Rectal smooth muscle tissue (tissue), 1 donor: ENCODE results near the gene PNPLA6.

ENCODE experiments used
- H3K27ac ChIP-seq: one replicate; pipeline ENCODE4 v1.7.0; 2013; ENCODE audit warnings: low read depth, low read length, inconsistent platforms
- H3K27me3 ChIP-seq: one replicate; pipeline ENCODE4 v1.7.0; 2013; ENCODE audit warnings: low read length; ENCODE audit not compliant: control insufficient read depth, insufficient read depth
- H3K36me3 ChIP-seq: one replicate; pipeline ENCODE4 v1.7.0; 2013; ENCODE audit warnings: low read length; ENCODE audit not compliant: control insufficient read depth, insufficient read depth
- H3K4me1 ChIP-seq: one replicate; pipeline ENCODE4 v1.7.0; 2013; ENCODE audit warnings: low read length; ENCODE audit not compliant: control insufficient read depth, insufficient read depth
- H3K4me3 ChIP-seq: one replicate; pipeline ENCODE4 v1.7.0; 2013; ENCODE audit warnings: low read length
- H3K9ac ChIP-seq: one replicate; pipeline ENCODE4 v1.7.0; 2013; ENCODE audit warnings: low read length

PNPLA6 gene

DNA sequence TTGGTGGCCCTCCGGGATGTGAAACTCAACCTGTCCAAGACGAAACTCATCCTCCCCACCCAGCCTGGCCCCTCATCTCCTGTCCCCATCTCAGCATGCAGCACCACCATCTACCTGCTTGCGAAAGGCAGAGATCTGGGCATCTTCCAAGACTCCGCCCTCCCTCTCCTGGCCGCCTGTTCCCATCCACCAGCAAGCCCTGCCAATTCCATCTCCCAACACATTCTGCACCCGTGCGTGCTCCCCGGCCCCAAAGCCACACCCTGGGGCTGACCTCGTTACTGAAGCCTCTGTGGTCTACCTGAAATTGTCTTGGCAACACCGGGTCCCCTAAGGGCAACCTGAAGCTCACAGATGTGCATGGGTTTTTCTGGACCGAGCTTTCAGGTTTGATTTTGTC is 46.9 kb downstream of the PNPLA6 start:
- H3K27ac ChIP-seq: no peak overlapping the region
- no peaks in the 10 kb centered on the region for H3K27me3 ChIP-seq
- no peaks in the 10 kb centered on the region for H3K4me1 ChIP-seq
- no peaks in the 10 kb centered on the region for H3K36me3 ChIP-seq
- no peak overlapping the region for H3K4me3 ChIP-seq
- H3K9ac ChIP-seq: no peak overlapping the region

DNA sequence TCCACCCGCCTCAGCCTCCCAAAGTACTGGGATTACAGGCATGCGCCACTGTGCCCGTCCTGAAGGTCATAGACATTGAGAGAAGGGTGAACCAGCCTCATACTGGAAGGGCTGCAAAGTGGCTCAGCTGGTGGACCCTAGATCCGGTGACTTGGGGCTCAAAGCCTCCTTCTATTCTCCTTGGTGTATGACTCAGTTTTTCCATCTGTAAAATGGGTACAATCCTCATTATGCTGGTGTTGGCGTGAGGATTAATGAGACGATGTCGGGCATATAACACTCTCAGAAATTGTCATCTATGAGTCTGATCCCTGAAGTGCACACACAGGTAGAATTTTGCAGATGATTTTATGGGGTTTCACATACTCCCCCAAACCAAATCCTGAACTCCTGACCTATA is 54.3 kb downstream of the PNPLA6 start:
- no peak overlapping the region for H3K4me3 ChIP-seq
- H3K27ac ChIP-seq: no peak overlapping the region
- H3K9ac ChIP-seq: no peak overlapping the region
- no peaks in the 10 kb centered on the region for H3K36me3 ChIP-seq
- H3K27me3 ChIP-seq: peaks cover 2% of the 10 kb centered on the region
- no peaks in the 10 kb centered on the region for H3K4me1 ChIP-seq

DNA sequence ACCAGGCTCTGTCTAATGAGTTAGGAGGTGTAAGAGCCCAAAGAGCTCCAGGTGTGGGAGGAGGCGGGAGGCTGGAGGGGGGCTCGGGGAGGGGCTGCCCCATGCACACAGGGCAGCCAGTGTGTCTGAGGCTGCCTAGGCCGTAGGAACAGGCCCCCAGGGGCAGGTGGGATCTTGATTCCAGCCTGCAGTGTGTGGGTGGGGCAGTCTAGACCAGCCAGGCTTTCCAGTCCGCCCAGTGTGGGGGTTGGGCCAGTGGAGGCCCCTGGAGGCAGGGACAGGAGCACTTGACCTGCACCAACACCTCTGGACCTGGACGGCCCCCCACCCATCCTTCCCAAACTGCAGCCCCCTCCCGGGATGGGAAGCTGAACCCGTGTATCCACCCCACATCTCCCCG is 54.7 kb downstream of the PNPLA6 start:
- Histone ChIP-seq H3K4me1 (no peaks in the 10 kb centered on the region), H3K27ac (no peak overlapping the region), H3K36me3 (no peaks in the 10 kb centered on the region), H3K27me3 (peaks cover 3% of the 10 kb centered on the region), H3K4me3 (no peak overlapping the region), H3K9ac (no peak overlapping the region)

DNA sequence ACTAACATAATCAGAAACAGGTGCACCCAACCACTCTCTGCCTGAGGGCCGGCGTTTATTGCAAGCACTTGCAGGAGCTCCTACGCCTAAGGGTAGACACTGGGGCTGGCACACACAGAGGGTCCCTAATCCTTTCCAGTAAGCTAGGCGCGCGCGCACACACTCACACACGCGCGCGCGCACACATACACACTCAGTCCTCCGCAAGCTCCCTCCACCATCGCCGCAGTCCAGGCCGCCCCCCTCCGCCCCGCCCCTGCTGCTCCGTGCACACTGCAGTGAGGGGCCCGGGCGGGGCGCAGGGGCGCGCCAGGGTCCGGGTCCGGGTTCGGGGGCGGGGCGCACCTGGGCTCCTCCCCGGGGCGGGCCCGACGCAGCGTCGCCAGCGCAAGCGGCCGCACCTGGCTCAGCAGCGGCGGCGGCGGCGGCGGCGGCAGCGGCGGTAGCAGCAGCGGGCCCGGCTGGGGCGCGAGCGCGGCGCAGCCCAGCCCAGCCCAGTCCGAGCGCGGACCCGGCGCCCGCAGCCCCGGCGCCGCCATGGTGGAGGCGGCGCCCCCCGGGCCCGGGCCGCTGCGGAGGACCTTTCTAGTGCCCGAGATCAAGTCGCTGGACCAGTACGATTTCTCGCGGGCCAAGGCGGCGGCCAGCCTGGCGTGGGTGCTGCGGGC is 60.1 kb downstream of the PNPLA6 start, which contains the start of gene CAMSAP3:
CAMSAP3 (plus strand) TSS at position 398 of the 668 bp plus-strand sequence; CDS start at position 538, 140 bp downstream.
- no peak within 1 kb of the TSS for H3K9ac ChIP-seq
- H3K36me3 ChIP-seq: no peaks in the 10 kb centered on the region
- peaks cover 15% of the 10 kb centered on the region for H3K27me3 ChIP-seq
- H3K4me3 ChIP-seq: peak within 1 kb of the TSS; percentile 59
- H3K27ac ChIP-seq: no peak within 1 kb of the TSS
- no peaks in the 10 kb centered on the region for H3K4me1 ChIP-seq

DNA sequence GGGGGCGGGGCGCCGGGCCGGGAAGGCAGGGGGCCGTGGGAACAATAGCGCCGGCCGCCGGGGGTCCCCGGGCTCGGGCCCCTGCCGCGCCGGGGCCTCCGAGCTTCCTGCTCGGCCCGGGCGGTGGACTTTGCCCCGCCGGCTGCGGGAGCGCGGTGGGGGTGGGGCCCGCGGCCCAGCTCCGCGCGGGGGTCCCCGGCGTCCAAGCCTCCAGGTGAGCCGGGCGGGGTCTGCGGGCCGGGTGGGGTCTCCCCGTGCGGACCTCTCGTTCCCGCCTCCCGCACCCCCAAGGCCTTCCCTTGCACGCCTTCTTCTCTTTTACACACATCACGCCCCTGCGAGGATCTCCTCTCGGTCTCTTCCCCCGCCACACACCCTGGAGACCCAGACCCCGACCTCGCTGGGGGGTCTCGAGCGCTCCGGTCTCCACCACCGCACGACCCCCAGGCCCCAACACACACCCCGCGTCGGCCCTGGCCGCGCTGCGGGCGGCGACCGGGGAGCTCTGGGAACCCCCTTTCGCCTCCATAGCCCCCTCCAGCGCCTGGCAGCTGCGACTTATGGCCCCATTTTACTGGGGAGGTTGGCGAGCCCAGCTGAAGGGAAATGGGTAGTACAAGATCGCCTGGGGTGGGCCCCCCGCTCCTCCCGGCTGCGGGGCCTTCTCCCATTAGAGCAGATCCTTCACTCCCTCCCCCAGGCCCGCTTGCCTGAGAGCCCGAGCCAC is 60.9 kb downstream of the PNPLA6 start:
- Histone ChIP-seq H3K27ac (no peak overlapping the region), H3K4me3 (peak overlapping the region; percentile 59), H3K27me3 (peaks cover 15% of the 10 kb centered on the region), H3K9ac (no peak overlapping the region), H3K4me1 (no peaks in the 10 kb centered on the region), H3K36me3 (no peaks in the 10 kb centered on the region)

DNA sequence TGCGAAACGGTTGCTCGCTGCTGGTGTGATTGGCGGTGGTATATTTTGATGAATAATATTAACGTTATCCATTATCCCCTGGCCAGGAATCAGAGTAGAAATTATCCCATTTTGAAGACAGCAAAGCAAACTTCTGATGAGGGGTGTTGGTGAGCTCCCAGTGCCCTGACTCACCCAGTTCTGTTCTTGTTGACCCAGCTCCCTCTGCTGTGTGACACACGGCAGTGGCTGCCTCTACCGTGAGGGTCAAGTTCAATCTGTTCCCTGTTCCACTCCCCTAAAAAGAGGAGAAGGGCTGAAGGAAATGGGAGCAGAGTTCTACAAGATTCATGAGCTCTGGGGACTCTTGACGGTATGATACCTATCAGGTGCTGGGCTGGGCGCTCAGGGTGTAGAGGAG is 62.2 kb downstream of the PNPLA6 start:
- Histone ChIP-seq H3K27me3 (peaks cover 15% of the 10 kb centered on the region), H3K4me1 (no peaks in the 10 kb centered on the region), H3K9ac (no peak overlapping the region), H3K36me3 (no peaks in the 10 kb centered on the region), H3K4me3 (no peak overlapping the region), H3K27ac (no peak overlapping the region)

DNA sequence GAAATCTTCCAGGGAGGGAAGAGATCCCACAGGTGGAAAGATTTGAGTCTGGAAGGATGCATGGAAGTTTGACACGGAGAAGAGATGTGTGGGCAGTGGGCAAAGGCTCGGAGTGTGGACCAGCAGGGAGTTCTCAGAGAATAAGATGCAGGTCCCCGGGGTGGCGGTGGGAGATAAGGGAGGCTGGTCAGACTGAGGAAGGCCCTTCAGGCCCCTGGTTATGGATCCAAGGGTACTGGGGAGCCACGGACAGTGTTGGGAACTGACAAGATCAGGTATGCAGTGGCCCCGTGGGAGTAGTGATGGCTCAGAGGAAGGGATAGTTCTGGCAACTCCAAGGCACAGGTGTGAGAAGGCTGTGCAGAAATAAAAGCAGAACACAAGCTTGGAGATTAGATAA is 62.7 kb downstream of the PNPLA6 start:
- Histone ChIP-seq H3K27ac (no peak overlapping the region), H3K36me3 (no peaks in the 10 kb centered on the region), H3K9ac (no peak overlapping the region), H3K27me3 (peaks cover 15% of the 10 kb centered on the region), H3K4me3 (no peak overlapping the region), H3K4me1 (no peaks in the 10 kb centered on the region)

DNA sequence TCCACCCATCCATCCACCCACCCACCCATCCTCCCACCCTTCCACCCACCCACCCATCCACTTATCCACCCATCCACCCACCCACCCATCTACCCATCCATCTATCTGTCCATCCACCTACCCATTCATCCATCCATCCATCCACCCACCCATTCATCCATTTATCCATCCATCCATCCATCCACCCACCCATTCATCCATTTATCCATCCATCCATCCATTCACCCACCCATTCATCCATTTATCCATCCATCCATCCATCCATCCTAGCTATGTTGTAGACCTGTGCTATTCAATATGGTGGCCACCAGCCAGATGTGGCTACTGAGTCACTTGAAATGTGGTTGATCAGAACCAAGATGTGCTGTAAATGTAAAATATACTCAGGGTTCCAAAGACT is 65.2 kb downstream of the PNPLA6 start:
- Histone ChIP-seq H3K9ac (no peak overlapping the region), H3K36me3 (no peaks in the 10 kb centered on the region), H3K27ac (no peak overlapping the region), H3K4me1 (no peaks in the 10 kb centered on the region), H3K27me3 (peaks cover 10% of the 10 kb centered on the region), H3K4me3 (no peak overlapping the region)

DNA sequence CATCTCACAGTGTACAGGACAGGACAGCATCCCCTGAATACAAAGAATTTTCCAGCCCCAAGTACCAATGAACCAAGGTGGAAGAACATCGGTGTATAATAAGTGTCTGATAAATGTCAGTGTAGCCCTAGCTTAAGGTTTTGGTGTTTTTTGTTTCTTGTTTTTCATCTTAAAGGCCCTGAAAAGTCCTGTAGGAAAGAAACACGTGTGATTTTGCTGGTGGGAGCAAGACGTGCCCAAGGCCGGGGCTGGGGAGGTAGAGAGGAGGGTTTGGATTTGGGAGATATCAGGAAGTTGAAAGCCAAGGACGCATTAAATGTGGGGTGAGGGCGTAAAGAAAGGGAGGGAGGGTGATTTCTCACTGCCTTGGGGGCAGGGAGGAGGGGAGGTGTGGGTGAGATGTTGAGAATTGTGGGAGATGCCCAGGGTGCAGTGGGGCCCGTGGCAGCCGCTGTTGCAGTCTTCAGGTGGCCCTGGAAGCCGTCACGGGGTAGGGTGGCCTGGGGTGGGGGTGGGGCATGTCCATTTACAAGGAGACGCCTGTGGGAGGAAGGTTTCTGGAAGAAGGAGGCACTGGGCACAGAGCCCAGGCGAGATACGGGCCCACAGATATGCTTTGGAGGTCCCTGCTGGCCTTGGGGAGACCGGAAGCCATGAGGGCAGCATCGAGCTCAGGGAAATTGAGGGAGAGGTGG is 66.9 kb downstream of the PNPLA6 start:
- Histone ChIP-seq H3K36me3 (no peaks in the 10 kb centered on the region), H3K27me3 (no peaks in the 10 kb centered on the region), H3K9ac (no peak overlapping the region), H3K27ac (no peak overlapping the region), H3K4me1 (no peaks in the 10 kb centered on the region), H3K4me3 (no peak overlapping the region)

DNA sequence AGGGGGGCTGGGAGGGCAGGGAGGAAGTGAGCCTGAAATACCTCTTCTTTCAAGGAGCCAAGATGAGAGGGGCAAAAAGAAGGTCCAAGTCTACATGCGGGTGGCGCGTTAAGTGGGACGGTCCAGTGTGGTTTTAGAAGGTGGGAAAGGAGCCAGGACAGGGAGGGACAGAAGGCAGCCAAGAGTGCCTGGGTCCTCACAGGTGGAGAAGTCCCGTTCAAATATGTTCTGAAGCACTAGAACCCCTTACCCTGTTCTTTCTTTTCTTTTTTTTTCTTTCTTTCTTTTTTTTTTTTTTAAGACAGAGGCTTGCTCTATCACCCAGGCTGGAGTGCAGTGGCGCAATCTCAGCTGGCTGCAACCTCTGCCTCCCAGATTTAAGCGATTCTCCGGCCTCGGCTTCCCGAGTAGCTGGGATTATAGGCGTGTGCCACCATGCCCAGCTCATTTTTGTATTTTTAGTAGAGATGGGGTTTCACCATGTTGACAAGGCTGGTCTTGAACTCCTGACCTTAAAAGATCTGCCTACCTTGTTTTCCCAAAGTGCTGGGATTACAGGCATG is 67.5 kb downstream of the PNPLA6 start:
- no peaks in the 10 kb centered on the region for H3K27me3 ChIP-seq
- H3K4me3 ChIP-seq: no peak overlapping the region
- H3K9ac ChIP-seq: no peak overlapping the region
- H3K27ac ChIP-seq: no peak overlapping the region
- H3K36me3 ChIP-seq: no peaks in the 10 kb centered on the region
- H3K4me1 ChIP-seq: no peaks in the 10 kb centered on the region

DNA sequence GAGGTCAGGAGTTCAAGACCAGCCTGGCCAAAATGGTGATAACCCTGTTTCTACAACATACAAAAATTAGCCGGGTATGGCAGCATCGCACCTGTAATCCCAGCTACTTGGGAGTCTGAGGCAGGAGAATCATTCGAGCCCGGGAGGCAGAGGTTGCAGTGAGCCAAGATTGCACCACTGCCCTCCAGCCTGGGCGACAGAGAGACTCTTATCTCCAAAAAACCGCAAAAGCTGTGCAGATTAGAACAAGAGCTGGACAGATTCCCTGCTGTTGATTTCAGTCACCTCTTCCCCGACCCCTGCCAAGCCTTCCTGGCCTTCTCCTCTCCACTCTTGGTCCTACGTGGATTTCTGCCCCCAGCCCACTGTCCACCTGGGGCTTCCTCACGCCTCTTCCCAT is 68.4 kb downstream of the PNPLA6 start:
- H3K27me3 ChIP-seq: no peaks in the 10 kb centered on the region

DNA sequence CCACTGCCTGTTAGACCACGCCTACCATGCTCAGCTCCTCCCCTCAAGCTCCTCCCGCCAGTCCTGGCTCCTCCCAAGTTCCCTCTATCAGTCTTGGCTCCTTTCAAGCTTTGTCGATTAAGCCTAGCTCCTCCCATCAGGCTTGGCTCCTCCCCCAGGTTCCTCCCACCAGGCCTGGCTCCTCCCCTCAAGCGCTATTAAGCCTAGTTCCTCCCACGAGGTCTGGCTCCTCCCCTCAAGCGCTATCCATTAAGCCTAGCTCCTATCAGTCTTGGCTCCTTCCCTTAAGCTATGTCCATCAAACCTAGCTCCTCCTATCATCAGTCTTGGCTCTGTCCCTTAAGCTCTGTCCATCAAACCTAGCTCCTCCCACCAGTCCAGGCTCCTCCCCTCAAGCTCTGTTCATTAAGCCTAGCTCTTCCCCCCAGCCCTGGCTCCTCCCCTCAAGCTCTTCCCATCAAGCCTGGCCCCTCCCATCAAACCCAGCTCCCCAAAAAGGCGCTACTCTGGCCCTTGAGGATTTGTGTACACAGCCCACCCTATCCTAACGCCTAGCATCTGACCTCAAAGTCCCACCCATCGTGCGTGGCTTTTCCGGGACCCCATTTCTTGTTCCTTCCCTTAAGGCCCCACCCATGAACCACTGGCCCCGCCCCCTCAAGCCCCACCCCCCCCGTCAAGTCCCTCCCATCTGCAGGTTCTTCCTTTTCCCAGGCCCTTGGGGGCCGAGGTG is 70.1 kb downstream of the PNPLA6 start:
- no peak overlapping the region for H3K4me3 ChIP-seq
- no peaks in the 10 kb centered on the region for H3K4me1 ChIP-seq
- no peak overlapping the region for H3K9ac ChIP-seq
- no peak overlapping the region for H3K27ac ChIP-seq
- H3K36me3 ChIP-seq: no peaks in the 10 kb centered on the region
- no peaks in the 10 kb centered on the region for H3K27me3 ChIP-seq

More for the DNA sequence above, 68.4 kb downstream of the PNPLA6 start:
- Histone ChIP-seq H3K36me3 (no peaks in the 10 kb centered on the region), H3K4me1 (no peaks in the 10 kb centered on the region), H3K4me3 (no peak overlapping the region), H3K9ac (no peak overlapping the region), H3K27ac (no peak overlapping the region)
